ENCODE data around the gene WFIKKN2.
"Not testable (repeated sequence)": the region's sequence is repeated elsewhere in the genome, so short reads cannot be mapped to it uniquely, and the experiment has no call there.

GRCh38 chr17:50804749-50805475 lies 30.5 kb upstream of the WFIKKN2 start:
- not testable (repeated sequence) for TF ChIP-seq CTCF (IDR thresholded peaks at IDR 0.05); FOSL2 (IDR thresholded peaks at IDR 0.05); FOSL2 (CRISPR knock-in tag; IDR thresholded peaks at IDR 0.05); EP300 (IDR thresholded peaks at IDR 0.05); RCOR1 (IDR thresholded peaks at IDR 0.05; ENCODE audit: low read depth, low read length); RARB (CRISPR knock-in tag; IDR thresholded peaks at IDR 0.05); TP53 (CRISPR knock-in tag; IDR thresholded peaks at IDR 0.05)

Data from A549 (cell line).